ENCODE measurements around the gene CDK17. TPM values are rescaled to one million over a fixed set of nuclear protein-coding genes. Genes with fewer than 3 reads are reported as not detected.

CDK17 gene
- total RNA-seq, 2 experiments from 2014 or later = 51.7 to 60.6 TPM

DNA sequence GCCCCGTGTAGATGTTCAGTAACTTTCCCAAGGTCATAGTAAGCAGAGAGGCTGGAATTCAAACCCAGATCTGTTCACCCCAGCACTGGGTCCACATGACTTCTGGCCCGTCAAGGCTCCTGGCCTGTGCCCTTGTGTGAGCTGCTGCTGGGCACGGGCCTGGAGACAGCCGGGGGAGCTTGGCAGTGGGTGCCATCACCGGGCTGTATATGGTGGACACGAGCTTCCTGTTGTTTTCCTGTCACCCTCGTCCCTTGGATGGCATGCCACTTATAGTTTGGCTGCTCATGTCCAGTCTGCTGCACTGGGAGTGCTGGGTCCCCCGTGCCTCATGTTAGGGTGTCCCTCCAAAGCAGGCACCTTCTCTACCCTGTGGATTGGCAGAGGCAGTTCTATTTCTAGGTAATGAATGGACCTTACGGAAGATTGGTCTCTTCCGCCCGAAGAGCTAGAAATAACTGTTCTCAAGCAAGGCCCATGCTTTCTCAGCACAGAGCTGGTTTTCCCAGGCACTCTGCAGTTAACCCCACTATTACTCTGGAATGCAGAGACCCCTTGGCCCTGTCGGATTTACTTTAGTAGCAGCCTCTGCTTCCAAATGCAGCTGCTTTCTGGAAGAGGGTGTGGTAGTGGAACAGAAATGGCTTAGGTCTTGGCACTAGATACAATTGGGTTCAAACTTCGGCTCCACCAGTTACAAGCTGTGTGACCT lies 161.7 kb downstream of the CDK17 start:
- ATAC-seq (ENCODE audit: low read depth) (no peak), DNase-seq (no peak)
- Mint-ChIP-seq H3K4me3 (peak overlapping the region; percentile 67), H3K27ac (no peak overlapping the region), H3K9me3 (no peaks in the 10 kb centered on the region), H3K4me1 (peaks cover 51% of the 10 kb centered on the region), H3K36me3 (peaks cover 26% of the 10 kb centered on the region), H3K27me3 (no peaks in the 10 kb centered on the region)
- POLR2A ChIA-PET = interaction anchor here (0.9 kb wide), 1 partner anchor 278 kb away, joined by 3 read pairs; no protein-coding TSS in a partner anchor

DNA sequence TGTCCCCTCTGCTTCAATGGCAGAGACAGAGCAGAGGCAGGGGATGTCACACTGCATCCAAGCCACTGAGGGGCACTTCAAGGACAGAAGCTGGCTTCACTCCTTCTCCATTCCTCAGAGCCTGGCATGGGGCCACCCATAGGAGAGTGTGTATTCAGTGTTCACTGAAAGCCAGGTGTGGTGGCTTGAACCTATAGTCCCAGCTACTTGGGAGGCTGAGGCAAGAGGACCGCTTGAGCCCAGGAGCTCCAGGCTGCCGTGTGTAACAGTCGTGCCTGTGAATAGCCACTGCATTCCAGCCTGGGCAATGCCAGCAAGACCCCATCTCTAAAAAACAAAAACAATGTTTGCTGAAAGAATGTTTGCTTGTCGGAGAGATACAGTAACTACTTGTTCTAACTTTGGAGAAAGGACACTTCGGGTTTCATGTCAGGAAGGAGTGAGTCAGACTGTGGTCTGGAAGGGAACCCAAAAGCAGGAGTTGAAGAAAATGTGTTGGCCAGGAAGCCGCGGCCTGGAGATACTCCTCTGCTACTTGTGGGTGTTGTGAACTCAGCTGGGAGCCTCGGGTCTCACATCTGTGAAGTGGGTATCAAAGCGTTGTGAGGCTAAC lies 162.7 kb downstream of the CDK17 start:
- Mint-ChIP-seq H3K36me3 (peaks cover 22% of the 10 kb centered on the region), H3K27me3 (no peaks in the 10 kb centered on the region), H3K27ac (peak overlapping the region; percentile 70), H3K4me3 (peak overlapping the region; percentile 67), H3K9me3 (no peaks in the 10 kb centered on the region), H3K4me1 (peaks cover 44% of the 10 kb centered on the region)
- peak; percentile 40 for ATAC-seq (ENCODE audit: low read depth)
- POLR2A ChIA-PET = interaction anchor here (0.9 to 1.6 kb wide), 2 partner anchors 163 to 279 kb away, joined by 3 to 8 read pairs; partner anchors contain the start of gene CDK17
- no peak for DNase-seq

DNA sequence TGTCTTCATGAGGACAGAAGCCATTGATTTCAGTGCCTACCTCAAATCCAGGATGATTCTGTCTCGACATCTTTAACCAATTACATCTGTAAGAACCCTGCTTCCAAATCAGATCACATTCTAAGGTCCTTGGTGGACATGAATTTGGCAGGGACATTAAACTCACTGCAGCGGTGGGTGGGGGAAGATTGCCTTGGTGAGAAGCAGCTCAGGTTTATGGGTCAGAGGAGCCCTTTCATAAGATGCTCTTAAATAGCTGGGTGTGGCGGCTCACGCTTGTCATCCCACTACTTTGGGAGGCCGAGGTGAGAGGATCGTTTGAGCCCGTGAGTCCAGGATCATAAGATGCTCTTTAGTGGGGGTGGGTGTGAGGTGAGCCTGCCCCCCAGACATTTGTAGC lies 163.2 kb downstream of the CDK17 start:
- no peak overlapping the region for H3K27ac Mint-ChIP-seq
- no peak for ATAC-seq (ENCODE audit: low read depth)

DNA sequence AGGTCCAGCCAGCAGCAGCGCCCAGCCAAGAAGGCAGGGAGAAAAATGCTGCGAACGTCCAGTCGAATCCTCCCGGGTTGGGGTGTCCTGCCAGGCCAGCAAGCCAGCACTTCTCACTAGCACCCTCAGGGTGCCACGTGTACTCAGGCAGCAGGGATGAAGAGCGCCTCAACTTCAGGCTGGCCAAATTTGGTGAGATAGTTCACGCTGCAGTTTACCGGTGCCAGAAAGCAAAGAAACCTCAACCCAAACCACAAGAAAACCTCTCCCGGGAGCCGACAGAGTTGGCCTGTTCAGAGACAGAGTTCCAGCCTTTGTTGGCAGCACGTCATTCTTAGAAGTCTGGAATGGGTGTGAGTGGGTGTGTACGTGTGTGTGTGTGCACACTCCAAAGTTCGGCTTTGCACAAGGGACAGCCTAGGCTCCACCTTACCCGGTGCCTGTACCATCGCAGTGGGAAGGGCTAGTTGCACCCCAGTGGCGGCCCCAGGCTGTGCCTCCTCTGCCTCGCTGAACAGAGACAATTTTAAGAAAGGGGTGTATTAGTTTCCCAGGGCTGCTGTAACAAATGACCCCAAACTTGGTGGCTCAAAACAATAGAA lies 163.9 kb downstream of the CDK17 start:
- Mint-ChIP-seq H3K4me1 (peaks cover 36% of the 10 kb centered on the region), H3K36me3 (peaks cover 25% of the 10 kb centered on the region), H3K27ac (no peak overlapping the region), H3K4me3 (peak overlapping the region; percentile 10), H3K27me3 (no peaks in the 10 kb centered on the region), H3K9me3 (no peaks in the 10 kb centered on the region)
- POLR2A ChIA-PET = interaction anchor here (1.6 kb wide), 1 partner anchor 164 kb away, joined by 8 read pairs; the partner anchor contains the start of gene CDK17
- peak; percentile 56 for ATAC-seq (ENCODE audit: low read depth)
- no peak for DNase-seq

More for the DNA sequence above, 163.2 kb downstream of the CDK17 start:
- DNase-seq = no peak
- Mint-ChIP-seq H3K4me1 (peaks cover 41% of the 10 kb centered on the region), H3K36me3 (peaks cover 22% of the 10 kb centered on the region), H3K4me3 (no peak overlapping the region), H3K9me3 (no peaks in the 10 kb centered on the region), H3K27me3 (no peaks in the 10 kb centered on the region)
- POLR2A ChIA-PET = interaction anchor here (1.6 kb wide), 1 partner anchor 163 kb away, joined by 8 read pairs; the partner anchor contains the start of gene CDK17

DNA sequence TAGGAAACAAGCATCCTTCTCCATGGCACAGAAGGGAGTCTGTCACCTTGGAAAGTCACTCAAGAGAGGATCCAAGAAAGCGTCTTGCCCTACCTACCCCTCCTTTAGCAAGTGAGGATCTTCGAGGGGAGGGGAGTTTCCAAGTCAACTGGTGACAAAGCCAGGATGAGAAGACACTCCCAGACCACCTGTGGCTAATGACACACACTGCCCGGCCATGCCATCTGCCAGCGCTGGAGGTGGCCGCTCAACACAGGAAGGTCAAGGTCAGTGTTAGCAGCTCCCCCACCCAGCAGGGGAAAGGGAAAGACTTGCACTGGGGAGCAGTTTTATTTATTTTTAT lies 164.8 kb downstream of the CDK17 start:
- no peak overlapping the region for H3K4me3 Mint-ChIP-seq
- peak overlapping the region; percentile 10 for H3K27ac Mint-ChIP-seq
- POLR2A ChIA-PET = no interaction called here
- peaks cover 33% of the 10 kb centered on the region for H3K4me1 Mint-ChIP-seq
- H3K27me3 Mint-ChIP-seq = no peaks in the 10 kb centered on the region
- no peaks in the 10 kb centered on the region for H3K9me3 Mint-ChIP-seq
- ATAC-seq (ENCODE audit: low read depth) (no peak), DNase-seq (no peak)
- H3K36me3 Mint-ChIP-seq = peaks cover 25% of the 10 kb centered on the region

DNA sequence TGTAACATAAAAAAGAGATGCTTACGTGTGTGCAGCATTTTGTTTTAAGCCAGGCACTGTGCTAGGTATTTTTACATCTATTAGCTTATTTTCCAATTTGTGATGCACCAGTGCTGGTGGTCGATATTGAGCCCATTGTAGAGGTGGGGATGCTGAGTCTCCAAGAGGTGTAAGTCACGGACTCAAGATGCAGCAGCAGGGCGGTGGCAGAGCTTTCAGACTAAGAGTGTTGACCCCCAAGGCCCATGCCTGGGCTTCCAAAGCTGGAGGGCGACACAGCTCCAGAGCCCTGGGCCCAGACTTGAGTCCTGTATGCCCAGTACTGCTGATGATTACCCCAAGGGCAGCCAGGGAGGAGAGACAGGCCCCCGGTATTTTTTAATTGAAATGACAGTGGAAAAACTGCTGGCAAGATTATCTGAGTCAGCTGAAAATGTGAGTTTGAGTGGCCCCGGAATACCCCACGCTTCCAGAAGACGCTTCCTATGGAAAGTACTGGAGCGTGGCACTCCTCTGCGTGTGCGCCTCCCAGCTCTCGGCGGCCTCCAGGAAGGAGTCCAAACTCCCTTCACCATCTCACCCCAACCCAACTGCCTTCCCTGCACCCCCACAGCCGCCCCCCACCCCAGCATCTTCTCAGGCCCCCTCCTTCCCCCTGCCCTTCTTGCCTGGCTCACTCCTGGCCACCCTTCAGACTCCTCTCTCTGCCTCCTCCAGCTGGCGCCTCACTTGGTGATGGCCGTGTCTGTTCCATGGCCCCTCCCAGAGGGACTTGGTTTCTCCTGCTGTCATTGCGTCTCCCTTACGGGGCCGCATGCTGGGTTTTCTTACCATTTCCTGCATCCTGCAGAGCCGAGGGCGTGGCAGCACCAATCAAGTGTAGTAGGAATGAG lies 165.4 kb downstream of the CDK17 start:
- Mint-ChIP-seq H3K9me3 (no peaks in the 10 kb centered on the region), H3K4me1 (peaks cover 33% of the 10 kb centered on the region), H3K36me3 (peaks cover 25% of the 10 kb centered on the region), H3K4me3 (no peak overlapping the region), H3K27ac (peak overlapping the region; percentile 10), H3K27me3 (no peaks in the 10 kb centered on the region)
- no peak for DNase-seq
- POLR2A ChIA-PET = no interaction called here
- no peak for ATAC-seq (ENCODE audit: low read depth)

DNA sequence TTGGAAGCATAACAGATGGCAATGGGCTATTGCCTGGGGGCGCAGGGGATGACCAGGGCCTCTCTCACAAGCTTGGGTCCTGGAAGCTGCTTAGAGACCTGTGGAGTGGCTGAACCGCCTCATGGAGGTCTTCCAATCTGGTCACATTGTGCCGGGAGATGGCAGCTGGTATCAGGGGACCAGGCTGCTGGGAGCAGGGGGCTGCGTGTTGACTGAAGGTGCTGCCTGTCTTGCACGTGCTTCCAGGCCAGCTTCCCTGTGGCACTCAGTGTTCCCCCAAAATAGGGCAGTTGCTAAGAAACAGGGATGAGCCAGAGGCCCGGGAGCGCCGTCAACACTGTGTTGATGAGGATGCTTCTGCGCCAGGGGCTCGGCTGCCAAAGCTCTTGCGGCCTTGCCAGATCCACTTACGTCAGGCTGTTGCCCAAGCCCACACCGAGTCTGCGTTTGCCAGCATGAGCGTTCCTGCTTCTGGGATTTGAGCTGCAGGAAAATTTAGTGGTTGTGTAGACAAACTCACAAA lies 166.2 kb downstream of the CDK17 start:
- POLR2A ChIA-PET = no interaction called here
- Mint-ChIP-seq H3K27ac (no peak overlapping the region), H3K4me1 (peaks cover 33% of the 10 kb centered on the region), H3K27me3 (no peaks in the 10 kb centered on the region), H3K4me3 (no peak overlapping the region), H3K36me3 (peaks cover 27% of the 10 kb centered on the region), H3K9me3 (no peaks in the 10 kb centered on the region)
- ATAC-seq (ENCODE audit: low read depth) (no peak), DNase-seq (no peak)

DNA sequence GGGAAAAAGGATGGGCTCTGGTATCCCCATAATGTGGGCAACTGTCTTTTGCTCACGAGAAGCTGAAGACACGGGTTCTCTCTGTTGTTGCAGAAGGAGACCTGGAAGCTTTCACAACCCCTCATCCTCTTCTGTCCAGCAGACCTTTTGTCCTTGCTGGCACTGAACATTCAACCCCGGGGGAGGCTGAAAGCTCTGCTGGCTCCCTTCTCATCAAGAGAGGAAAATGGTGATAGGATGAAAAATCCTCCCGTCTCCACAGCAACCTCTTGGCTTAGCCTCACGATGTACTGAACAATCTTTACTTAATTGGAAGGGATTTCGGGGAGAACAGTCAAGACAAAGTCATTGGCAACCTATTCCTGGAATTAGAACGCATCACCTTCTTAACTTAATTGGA lies 167.1 kb downstream of the CDK17 start:
- no peak overlapping the region for H3K4me3 Mint-ChIP-seq
- no peak overlapping the region for H3K27ac Mint-ChIP-seq
- ATAC-seq (ENCODE audit: low read depth) (no peak), DNase-seq (no peak)
- peaks cover 27% of the 10 kb centered on the region for H3K36me3 Mint-ChIP-seq
- H3K9me3 Mint-ChIP-seq = no peaks in the 10 kb centered on the region
- no peaks in the 10 kb centered on the region for H3K27me3 Mint-ChIP-seq
- peaks cover 31% of the 10 kb centered on the region for H3K4me1 Mint-ChIP-seq
- POLR2A ChIA-PET = interaction anchor here (0.5 kb wide), 1 partner anchor 957 kb away, joined by 6 read pairs; no protein-coding TSS in a partner anchor

DNA sequence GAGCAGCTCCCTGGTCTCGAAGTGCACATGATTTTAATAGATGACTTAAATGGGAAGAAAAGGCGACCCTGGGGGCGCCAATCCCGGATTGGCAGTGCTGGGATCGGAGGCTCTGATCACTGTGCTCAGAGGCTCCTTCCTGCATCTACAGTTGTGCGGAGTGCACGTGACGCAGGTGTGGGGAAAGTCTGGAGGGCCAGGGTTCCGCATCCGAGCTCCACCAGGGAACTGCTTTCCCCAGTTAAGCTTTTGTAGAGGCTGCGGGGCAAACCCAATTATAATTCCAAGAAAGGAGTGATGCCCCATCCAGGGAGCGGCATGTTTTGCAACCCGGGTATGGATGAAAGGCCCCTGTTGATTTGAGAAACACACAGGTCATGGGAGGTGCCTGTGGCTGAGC lies 169.6 kb downstream of the CDK17 start:
- DNase-seq (no peak), ATAC-seq (ENCODE audit: low read depth) (no peak)
- H3K27me3 Mint-ChIP-seq = no peaks in the 10 kb centered on the region
- peaks cover 9% of the 10 kb centered on the region for H3K4me1 Mint-ChIP-seq
- no peak overlapping the region for H3K27ac Mint-ChIP-seq
- H3K4me3 Mint-ChIP-seq = no peak overlapping the region
- POLR2A ChIA-PET = no interaction called here
- no peaks in the 10 kb centered on the region for H3K9me3 Mint-ChIP-seq
- peaks cover 14% of the 10 kb centered on the region for H3K36me3 Mint-ChIP-seq

DNA sequence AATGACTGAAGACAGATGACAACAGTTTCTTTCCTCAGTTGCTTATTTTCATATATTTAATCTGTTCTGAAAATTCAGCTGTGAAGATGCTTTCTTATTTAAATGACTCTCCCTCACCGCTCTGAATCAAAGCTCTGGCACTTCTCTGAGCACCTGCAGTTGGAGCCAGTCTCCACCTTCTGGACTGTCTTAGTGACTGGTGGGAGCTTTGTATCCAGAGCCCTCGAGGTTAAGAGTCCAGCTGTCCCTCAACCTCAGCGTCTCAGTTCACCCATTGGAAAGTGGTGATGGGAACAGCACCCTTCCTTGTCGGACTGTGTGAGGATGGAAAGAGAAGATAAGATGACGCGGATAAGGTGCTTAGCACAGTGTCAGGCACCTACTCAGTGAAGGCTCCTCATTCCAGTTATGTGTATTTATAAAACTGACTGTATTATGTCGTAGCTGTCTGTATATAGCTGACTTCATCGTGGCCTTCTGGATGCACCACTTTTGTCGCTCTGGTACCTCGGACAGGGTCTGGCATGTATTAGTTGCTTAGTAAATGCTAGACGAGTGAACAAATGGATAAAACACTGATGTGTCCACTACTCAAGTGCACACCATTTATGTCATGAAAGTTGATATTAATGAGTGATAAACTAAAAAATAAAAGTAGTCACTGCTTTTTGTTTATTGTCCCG lies 171.5 kb downstream of the CDK17 start:
- peaks cover 3% of the 10 kb centered on the region for H3K4me1 Mint-ChIP-seq
- no peak overlapping the region for H3K27ac Mint-ChIP-seq
- POLR2A ChIA-PET = no interaction called here
- no peaks in the 10 kb centered on the region for H3K27me3 Mint-ChIP-seq
- no peak overlapping the region for H3K4me3 Mint-ChIP-seq
- H3K9me3 Mint-ChIP-seq = no peaks in the 10 kb centered on the region
- peaks cover 15% of the 10 kb centered on the region for H3K36me3 Mint-ChIP-seq
- ATAC-seq (ENCODE audit: low read depth) (no peak), DNase-seq (no peak)
